Suppressor macrophage (primary cell): ENCODE measurements around the gene DHDH.
"Not testable (repeated sequence)": the region's sequence is repeated elsewhere in the genome, so short reads cannot be mapped to it uniquely, and the experiment has no call there.

Experiments used
- DNase-seq, 4 experiments: peaks; one replicate each; pipeline ENCODE4 v3.0.0-alpha.2; 2020 to 2022
- total RNA-seq, 17 experiments: gene quantifications; one replicate each; lab custom pipeline; 2026; ENCODE audit warnings: mixed read lengths in 6 of 17, inconsistent platforms in 3 of 17; lab: John Stamatoyannopoulos, UW

Gene DHDH
- total RNA-seq = 0.42 to 2.4 (median 0.95) reads per million in 17 experiments

DNA sequence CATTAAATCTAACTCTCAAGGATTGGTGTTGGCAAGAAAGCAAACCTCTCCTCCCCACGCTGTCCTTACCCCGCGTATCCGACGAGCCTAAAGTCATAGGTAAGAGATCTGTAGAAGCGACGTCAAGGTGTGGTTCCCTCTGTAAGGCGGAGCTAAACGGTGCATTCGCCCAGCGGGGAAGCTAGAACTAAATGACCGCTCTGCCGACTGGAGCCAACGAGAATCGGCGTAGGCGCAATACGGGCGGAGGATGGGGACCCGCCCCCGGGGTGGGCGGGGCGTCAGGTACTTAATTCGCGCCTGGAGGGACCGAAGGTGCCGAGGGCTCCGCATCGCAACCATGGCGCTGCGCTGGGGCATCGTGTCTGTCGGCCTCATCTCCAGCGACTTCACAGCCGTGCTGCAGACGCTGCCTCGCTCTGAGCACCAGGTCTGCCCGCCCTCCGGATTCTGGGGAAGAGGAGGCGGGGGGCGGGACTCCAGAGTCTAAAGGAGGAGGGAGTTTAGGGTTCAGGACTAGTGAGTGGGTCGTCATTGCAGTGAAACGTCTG, at the start of gene DHDH:
TSS of gene DHDH (plus strand) at position 318 of the 551 bp plus-strand sequence. CDS start at position 341, 23 bp downstream.
- DNase-seq = peak; percentile 69 to 87 (median 83)

DNA sequence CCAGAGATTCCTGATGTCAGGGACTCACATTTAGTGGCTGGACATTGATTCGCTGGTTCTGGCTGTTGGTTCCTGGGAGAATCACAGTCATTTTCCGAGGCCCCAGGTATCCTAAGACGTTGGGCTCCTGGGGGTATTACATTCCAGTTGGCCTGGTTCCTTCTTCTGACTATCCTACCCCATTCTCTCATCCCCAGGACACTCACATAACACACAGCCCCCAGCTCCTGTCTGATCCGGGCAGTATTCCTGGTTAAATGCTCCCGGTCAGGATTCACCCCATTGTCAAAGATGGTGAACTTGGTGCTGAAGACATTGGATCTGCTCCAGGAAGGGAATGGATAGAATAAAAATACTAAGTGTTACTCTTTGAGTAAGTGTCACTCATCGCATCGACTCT, 49.8 kb upstream of the DHDH start:
- DNase-seq = no peak

DNA sequence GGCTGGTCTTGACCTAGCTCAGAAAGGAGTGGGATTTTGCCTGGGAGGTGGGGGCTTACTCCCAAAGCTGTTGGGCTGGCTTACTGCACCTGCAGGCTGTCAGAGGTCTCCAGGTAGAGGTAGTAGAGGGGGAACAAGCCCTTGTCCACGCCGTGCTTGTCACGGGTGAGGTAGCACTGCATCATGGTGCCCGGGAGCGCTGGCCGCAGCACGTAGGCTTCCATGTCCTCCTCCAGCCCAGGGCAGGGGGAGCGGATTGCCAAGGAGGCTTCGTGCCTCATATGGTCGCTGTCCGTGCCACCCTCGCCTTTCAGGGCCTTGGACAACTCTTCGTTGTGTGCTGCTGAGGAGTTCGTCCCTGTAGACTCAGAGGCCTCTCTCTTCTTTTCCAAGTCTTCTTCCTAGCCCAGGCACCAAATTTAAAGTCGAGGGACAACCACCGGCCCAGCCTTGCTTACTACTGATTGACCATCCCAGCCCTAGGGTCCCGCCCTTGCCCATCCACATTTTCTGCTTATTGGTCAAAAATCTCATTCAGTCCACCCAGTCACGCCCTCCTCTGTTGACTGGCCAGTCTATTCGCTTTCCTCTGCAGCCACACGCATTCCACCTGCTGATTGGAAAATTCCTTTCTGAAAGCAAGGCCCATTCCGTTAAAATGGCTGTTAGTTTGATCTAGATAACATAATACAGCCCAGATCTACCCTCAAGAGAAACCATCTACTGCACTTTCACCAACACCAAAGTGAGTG, 45.5 kb upstream of the DHDH start:
- DNase-seq = no peak

- DNase-seq = not testable (repeated sequence)
Observed at GRCh38 chr19:48889496-48889895, 44.0 kb upstream of the DHDH start.

DNA sequence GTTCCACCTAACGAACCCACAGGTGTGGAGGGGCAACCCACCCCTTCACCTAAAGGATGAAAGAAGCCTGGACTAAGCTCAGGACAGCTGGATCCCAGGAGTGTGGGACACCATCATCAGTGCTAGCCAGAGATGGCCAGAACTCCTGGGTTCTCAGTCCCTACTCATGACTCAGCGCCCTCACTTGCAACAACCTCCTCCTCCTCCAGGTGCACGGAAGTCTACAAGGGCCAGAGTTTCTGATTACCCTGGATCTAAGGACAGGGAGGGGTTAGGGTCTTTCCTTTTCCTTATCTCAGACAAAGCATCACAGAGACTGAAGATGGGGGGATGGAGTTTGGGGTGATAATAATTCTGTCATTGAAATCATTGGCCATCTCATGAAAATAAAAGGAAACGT, 42.9 kb upstream of the DHDH start:
- no peak for DNase-seq

GRCh38 chr19:48895226-48895625, 38.3 kb upstream of the DHDH start:
- no peak for DNase-seq

- peak in 1 of 4 experiments; percentile 42 for DNase-seq
Observed at GRCh38 chr19:48896191-48896720, 37.2 kb upstream of the DHDH start.

GRCh38 chr19:48897181-48897580, 36.3 kb upstream of the DHDH start:
- no peak for DNase-seq

- DNase-seq = not testable (repeated sequence)
Observed at GRCh38 chr19:48899386-48899749, 34.1 kb upstream of the DHDH start.

DNA sequence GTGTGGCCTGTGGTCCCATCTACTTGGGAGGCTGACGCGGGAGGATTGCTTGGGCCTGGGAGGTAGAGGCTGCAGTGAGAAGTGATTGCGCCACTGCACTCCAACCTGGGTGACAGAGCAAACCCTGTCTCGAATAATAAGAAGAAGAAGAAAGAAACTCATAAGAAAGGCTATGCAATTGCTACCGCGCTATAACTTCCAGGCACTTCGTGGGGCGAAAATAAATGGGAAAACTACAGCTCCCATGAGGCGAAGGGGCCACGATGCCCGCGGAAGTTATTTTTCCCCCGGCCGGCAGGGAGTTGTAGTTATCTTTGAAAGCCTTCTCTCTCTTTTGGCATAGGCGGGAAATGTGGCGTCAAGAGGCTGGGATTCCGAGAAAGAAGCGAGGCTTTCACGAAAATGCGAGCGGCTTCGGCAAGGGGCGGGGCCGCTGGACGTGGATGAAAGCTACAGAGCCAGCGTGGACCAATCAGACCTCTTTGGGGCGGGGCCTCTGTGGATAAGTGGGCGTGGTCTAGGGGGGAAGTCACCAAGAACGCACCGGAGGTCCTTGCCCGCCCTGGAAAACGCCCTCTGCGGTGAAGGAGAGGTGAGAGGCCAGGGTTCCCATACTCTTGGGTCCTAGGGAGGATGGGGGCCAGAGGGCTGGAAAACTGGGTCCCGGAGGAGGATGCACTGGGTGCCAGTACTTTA, 33.6 kb upstream of the DHDH start, which contains the start of gene NUCB1:
TSS of gene NUCB1 (plus strand) at position 532 of the 696 bp plus-strand sequence. CDS start 485 bp downstream, outside the sequence.
- peak; percentile 99 for DNase-seq

DNA sequence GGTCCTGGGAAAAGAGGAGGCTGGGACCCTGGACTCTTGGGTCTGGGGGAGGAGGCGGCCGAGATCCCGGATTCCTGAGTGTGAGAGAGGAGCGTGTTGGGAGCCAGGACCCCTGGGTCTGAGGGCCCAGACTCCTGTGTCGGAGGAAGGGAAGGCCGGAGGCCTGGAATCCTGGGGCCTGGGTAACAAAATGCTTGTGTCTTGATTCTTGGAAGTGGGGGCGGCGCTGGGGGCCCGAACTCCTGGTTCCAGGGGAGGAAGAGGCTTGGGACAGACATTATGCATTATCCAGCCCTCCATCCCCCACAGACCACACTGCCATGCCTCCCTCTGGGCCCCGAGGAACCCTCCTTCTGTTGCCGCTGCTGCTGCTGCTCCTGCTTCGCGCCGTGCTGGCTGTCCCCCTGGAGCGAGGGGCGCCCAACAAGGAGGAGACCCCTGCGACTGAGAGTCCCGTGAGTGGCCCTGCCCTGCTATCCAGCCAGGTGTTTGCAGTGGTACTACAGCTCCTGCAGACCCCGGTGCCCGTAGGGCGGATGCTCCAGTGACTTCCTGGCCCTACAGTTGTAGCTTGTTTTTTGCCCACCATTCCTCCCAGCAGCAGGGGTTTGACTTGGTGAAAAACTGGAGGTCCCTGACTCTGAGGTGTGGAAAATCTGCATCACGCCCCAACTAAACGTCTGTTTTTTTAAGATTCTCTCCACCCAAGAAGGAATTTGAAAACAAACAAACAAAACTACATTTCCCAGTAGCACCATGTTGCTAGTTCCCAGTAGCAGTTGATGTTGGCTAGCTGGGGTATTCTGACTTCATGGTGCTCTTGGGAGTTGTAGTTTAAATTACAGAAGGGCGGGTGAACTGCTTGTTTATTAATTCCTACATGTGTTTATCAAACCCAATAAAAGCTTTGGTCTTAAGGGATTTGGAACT, 32.8 kb upstream of the DHDH start:
- peak in 3 of 4 experiments; percentile 43 to 67 (median 65) for DNase-seq

GRCh38 chr19:48902291-48902690, 31.2 kb upstream of the DHDH start:
- DNase-seq = not testable (repeated sequence)

- not testable (repeated sequence) for DNase-seq
Observed at GRCh38 chr19:48903788-48904187, 29.7 kb upstream of the DHDH start.

- no peak for DNase-seq
Observed at GRCh38 chr19:48905664-48906063, 27.8 kb upstream of the DHDH start.

- DNase-seq = no peak
Observed at GRCh38 chr19:48906324-48906723, 27.2 kb upstream of the DHDH start.

DNA sequence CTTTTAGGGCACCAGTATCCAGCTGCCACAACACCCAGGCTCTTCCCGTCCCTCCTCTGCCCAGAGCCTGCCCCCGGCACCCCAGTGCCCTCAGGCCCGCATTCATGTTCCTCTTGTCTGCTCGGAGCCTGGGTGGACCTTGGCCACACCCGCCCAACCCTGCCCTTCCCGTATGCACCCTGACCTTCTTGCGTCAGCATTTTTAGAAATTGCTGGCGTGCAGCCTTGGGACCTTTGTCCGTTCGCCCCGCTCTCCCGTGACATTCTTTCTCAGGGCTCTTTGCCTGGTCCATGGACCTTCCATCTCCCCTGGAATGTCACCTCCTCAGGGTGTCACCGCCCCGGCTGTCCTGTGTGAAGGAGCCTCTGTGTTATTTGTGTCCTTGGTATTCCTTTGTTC, 25.8 kb upstream of the DHDH start:
- peak; percentile 54 to 83 (median 70) for DNase-seq

- DNase-seq = not testable (repeated sequence)
Observed at GRCh38 chr19:48909424-48910077, 23.9 kb upstream of the DHDH start.

DNA sequence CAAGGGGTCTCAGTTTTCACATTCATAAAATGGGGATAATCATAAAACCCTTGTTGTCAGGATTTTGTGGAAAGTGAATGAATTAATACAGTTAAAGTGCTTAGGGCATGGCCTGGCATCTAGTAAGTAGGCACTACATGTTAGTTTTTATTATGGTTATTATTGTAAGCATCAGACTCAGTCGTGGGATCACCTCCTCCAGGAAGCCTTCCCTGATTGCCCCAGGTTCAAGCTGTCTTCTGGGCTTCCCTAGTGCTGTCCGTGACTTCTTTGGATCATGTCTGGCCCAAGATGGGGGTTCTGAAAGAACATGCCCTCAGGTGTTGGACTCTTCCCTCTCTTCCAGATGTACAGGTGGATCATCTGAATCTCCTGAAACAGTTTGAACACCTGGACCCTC, 22.7 kb upstream of the DHDH start:
- no peak for DNase-seq

GRCh38 chr19:48913114-48913889, 20.2 kb upstream of the DHDH start:
- peak in 1 of 4 experiments; percentile 21 for DNase-seq

- no peak for DNase-seq
Observed at GRCh38 chr19:48914181-48914580, 19.3 kb upstream of the DHDH start.

GRCh38 chr19:48915757-48916156, 17.7 kb upstream of the DHDH start:
- DNase-seq = no peak
